GM13977 (cell line): ENCODE measurements around the gene TSKS.

ENCODE experiments used
- DNase-seq: peaks from one replicate; pipeline ENCODE4 v3.0.0; 2012; ENCODE audit warnings: low spot score
- in situ Hi-C: fragments of 300-500 bp; cut with MboI; formaldehyde crosslinking; loops from one replicate; pipeline ENCODE4 v1.12.0; 2022; ENCODE audit warnings: low sequenced_read_pairs, low pct_unique_long_range_greater_than_20kb, mixed read lengths, inconsistent platforms; ENCODE audit not compliant: unreplicated experiment
- TF ChIP-seq, protein P1 (sequence below): IDR thresholded peaks from 2 replicates; pipeline ENCODE4 v1.5.1; 2012; ENCODE audit warnings: mild to moderate bottlenecking, control low read depth; ENCODE audit not compliant: insufficient read depth; ENCODE audit errors: extremely low read depth, missing control alignments

The TSKS gene

DNA sequence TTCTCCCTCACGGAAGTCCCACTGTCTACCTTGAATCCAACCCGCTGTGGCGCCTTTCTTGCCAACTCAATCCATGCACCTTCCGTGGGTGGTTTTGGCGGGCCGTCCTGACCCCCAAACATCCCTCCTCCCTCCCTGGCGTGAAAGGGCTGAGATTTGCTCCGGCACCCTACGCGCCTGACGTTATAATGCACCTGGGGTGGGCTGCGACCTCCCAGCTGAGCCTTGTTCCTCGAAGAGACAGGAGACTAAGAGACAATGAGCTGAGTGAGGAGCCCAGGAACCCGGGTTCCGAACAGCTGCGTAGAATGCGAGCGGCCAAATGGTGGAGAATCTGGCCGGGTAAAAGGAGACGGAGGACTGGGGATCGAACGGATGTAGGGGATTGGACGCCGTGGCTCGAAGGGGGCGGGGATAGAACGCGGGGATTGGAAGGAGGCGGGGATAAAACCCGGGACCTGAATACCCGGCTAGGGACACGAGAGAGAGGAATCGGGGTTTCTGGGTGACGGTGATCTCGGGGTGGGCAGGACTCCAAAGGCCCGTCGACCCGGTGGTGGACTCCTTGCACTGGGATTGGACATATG lies 72.4 kb downstream of the TSKS start, which contains the start of gene CPT1C:
Gene CPT1C (plus strand): TSS at position 461 of the 587 bp plus-strand sequence. CDS start 1,137 bp downstream, outside the sequence.
- TF ChIP-seq, protein P1, sequence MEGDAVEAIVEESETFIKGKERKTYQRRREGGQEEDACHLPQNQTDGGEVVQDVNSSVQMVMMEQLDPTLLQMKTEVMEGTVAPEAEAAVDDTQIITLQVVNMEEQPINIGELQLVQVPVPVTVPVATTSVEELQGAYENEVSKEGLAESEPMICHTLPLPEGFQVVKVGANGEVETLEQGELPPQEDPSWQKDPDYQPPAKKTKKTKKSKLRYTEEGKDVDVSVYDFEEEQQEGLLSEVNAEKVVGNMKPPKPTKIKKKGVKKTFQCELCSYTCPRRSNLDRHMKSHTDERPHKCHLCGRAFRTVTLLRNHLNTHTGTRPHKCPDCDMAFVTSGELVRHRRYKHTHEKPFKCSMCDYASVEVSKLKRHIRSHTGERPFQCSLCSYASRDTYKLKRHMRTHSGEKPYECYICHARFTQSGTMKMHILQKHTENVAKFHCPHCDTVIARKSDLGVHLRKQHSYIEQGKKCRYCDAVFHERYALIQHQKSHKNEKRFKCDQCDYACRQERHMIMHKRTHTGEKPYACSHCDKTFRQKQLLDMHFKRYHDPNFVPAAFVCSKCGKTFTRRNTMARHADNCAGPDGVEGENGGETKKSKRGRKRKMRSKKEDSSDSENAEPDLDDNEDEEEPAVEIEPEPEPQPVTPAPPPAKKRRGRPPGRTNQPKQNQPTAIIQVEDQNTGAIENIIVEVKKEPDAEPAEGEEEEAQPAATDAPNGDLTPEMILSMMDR, result no peak
- DNase-seq, result peak; percentile 74
- in situ Hi-C loops, result no loop called here

DNA sequence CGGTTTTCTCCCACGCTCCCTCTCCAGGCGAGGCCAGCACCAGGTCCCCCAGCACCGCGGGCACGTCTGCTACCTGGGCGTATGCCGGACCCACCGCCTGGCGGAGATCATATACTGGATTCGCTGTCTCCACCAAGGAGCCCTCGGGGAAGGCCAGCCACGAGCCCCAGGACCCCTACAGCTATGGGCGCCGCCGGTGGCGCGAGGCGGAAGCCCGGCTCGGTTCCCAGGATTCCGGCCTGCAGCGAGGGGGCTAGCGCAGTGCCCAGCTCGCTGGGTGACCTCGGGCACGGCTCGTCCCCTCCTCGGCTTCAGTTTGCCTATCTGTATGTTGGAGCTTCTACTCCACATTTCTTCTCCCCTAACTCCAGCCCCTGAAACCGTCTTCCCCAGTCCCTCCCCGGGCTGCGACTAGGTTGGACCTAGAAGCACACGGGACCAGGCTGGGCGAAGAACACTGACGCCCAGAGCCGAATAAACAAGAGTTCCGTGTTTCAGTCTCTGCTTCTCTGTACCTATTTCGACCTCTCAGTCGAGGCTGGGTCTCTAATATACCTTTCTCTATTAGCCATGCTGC lies 72.9 kb downstream of the TSKS start:
- no peak for DNase-seq
- TF ChIP-seq, protein P1, result no peak
- in situ Hi-C loops, result no loop called here
